IPS-18c (cell line): Measurements from ENCODE around the gene LAMB4.

ENCODE experiments used
- H3K4me3 ChIP-seq: 2 replicates; pipeline ENCODE4 v1.7.0; 2013; ENCODE audit warnings: low read depth, mild to moderate bottlenecking, low read length, moderate library complexity; ENCODE audit not compliant: insufficient read depth
- H3K9me3 ChIP-seq: one replicate; pipeline ENCODE4 v1.6.1; 2013; ENCODE audit warnings: mild to moderate bottlenecking, low read length, moderate library complexity; ENCODE audit not compliant: control insufficient read depth, insufficient read depth

LAMB4 gene

DNA sequence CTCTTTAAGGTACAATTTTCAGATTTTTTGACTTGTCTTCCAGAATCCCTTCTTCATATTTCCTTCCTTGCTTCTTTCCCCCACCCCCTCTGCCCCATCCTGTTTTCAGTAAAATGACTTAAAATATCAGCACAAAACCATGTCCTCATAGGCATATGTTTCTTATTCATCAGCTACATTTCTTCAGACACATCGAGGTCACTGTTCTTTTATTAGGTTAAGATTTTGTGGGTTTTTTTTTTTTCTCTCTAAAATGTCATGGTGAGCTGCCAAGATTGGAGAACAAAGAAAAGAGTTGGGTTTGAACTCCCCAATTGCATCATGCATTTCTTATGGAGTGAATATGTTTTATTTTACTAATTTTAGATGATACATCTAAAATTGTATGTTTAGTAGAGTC is 35.8 kb downstream of the LAMB4 start:
- Histone ChIP-seq H3K4me3 (no peak overlapping the region), H3K9me3 (no peaks in the 10 kb centered on the region)

DNA sequence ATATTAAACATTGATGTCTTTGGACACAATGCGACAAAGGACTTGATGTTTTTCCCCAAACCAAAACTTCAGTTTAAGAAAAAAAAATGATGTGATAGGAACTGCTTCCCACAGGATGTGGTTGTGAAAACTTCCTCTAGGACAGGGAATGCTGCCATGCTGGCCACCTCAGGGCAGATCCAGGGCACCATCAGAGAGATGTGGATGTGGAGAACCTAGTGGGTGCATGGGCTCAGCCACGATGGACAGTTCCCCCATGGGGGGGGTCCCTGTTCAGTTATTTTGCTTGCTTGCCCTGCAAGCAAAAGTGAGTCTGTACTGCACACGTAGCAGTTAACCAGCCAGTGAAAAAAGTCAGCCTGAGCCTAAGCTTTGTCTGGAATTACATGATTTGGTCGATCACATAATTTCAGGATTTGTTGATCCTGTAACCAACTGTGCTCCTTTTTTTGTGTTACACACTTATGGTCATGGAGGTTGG is 36.3 kb downstream of the LAMB4 start:
- Histone ChIP-seq H3K9me3 (no peaks in the 10 kb centered on the region), H3K4me3 (no peak overlapping the region)

DNA sequence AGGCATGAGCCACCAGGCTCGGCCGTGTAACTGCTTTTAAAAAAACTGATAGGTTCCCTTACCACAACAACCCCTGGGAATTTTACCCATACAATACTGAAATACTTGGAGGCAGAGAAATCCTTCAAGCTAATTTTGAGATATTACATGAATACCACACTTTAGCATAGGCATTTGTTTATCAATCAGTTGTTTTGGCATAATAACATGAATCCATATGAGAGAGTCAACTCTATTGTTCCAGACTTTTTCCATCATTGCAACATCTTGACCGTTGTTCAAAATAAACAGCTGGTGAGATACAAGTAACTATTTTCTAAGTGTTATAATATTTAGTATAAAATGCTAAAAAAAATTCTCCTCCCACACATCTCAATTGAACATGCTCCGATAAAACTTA is 36.8 kb downstream of the LAMB4 start:
- H3K9me3 ChIP-seq = no peaks in the 10 kb centered on the region

DNA sequence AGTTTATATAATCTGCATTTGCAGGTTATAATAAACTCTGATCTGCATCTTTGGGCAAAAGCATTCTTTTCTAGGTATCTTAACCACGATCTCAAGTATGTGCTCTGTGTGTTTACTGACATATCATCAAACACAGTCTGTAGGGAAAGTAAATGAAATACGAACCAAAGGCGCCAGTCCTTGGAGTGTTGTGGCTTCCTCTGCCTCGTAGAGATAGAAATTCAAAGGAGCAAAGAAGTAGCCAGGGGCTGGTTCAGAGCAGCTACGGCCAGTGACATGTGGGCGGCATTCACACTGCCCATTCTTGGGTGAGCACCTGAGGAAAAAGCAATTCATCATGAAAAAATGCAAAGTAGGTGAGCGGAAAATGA is 38.7 kb downstream of the LAMB4 start:
- no peaks in the 10 kb centered on the region for H3K9me3 ChIP-seq
- H3K4me3 ChIP-seq = no peak overlapping the region

More for the DNA sequence above, 36.8 kb downstream of the LAMB4 start:
- no peak overlapping the region for H3K4me3 ChIP-seq

DNA sequence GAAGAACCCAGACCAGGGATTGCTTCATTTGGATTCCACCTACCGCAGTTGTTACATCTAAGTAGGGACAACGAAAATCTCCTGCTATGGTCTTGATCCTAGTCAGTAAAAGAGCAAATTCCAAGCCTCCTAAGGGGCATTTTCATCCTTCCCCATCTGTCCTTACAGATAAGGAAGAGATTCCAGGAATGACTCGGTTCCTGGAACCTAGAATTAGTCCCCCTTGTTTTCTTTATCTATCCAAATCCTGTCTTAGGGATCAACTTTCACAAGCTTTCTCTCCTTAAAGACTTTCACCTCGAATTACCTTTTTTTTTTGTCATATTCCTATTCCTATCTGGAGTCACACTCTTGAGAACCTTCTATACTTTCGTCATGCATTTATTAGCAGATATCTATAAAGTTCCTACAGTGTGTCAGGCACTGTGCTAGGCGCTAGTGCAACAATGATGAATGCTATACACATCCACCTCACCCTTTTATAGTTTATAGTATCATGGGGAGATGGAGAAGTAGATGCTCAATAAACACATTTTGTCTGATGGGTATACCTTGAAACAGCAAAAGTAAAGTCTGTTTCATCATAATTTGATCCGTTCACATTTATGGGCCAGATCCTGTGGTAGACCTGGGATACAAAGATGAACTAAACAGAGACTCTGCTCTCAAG is 39.2 kb downstream of the LAMB4 start:
- Histone ChIP-seq H3K9me3 (no peaks in the 10 kb centered on the region), H3K4me3 (no peak overlapping the region)

DNA sequence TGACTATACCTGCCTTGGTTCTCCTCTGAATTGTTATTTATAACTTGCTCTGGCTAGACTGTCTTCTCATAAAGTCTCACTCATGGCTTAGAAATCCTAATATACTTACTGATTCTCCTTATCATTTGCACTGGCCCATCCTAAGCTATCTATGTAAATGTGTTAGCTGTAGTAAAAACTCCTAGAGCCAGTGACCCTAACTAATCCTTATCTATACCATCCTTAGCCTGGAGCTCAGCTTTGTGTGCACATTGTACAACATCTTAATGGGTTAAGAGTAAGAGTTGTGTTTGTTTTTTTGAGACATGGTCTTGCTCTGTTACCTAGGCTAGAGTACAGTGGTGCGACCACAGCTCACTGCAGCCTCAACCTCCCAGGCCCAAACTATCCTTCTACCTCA is 40.8 kb downstream of the LAMB4 start:
- H3K9me3 ChIP-seq = no peaks in the 10 kb centered on the region
- no peak overlapping the region for H3K4me3 ChIP-seq

DNA sequence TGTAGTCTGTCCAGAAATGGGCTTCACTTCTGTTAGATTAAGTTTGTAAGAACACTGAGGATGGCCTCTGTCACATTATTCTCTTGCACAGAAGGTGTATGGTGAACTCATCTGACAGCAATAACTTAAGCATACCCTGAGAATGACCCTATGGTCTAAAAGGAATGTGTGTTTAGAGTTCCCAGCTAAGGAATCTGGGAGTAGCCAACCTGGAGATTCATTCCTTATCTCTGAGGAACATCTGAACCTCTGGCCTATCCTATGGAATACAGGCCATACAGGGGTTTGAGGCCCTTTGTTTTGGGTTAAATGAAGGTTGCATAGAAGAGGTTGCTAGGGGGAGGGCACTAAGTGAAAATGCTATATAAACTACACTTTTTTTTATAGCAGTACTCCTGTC is 41.4 kb downstream of the LAMB4 start:
- Histone ChIP-seq H3K9me3 (no peaks in the 10 kb centered on the region), H3K4me3 (no peak overlapping the region)

DNA sequence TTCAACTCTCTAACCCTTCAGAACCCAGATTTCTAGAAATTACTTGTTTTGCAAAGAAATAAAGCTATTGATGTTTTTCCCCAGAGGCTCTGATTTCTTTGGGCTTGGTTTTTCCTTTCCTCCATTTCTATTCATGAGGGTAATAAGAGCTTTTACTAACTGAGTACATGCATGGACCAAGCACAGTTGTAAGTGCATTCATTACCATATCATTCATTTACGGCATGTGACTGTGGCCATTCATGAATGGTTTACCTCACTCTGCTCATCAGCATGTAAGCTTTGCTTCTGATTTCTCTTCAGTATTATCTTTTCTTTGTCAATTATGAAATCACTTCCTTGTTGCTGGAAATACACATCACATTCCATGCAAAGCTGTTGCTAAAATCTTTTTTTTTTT is 42.4 kb downstream of the LAMB4 start:
- Histone ChIP-seq H3K9me3 (no peaks in the 10 kb centered on the region), H3K4me3 (no peak overlapping the region)

DNA sequence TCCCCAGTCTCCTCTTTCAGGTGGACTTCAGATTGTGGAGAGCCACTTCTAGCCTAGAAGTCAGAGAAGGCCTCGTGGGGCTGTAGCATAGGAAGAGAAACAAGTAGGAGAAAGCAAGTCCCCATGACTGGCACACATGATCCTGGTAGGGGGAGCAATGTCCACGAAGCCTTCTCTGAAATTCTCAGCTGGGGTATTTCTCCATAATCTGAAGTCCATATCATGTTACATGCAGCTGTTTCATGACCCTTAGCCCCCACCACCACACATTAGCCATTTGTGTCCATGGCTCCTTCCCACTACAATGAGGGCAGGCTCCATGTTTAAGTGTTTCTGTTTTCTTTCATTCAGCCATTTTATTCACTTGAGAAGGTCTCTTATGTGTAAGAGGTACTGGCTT is 43.2 kb downstream of the LAMB4 start:
- Histone ChIP-seq H3K9me3 (no peaks in the 10 kb centered on the region), H3K4me3 (no peak overlapping the region)

DNA sequence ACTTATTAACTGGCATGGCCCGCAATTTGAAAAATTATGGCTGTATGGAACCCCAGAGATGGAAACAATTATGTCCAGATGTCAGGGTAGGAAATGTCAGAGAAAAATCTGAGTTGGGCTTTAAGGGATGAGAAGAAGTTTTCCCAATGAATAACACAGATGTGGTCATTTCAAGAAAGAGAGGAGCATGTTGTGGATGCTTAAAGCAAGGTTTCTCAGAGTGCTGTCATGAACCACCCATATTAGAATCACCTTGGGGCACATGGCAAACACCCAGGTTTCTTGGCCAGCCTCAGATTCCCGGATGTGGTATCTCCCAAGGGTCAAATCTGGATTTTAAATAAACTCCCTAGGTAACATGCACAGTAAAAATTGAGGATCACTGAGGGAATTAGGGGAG is 43.6 kb downstream of the LAMB4 start:
- H3K9me3 ChIP-seq = no peaks in the 10 kb centered on the region

DNA sequence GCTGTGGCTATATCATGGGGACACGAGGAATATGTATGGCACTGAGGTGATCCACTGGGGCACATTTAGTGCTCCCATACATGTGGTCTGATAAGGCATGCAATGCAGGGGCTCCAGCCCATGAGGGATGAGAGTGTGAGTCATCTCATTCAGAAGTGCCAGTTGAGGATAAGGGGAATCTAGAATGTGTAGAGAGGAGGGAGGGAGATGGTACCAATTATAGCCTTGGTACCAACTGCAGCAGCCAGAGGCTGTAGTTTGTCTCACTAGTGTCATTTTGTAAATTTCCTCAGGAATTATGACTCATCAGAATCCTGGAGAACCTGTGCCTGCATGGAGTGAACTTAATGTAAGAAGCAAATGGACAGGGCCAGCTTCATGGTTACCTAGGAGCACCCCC is 46.2 kb downstream of the LAMB4 start:
- Histone ChIP-seq H3K9me3 (no peaks in the 10 kb centered on the region), H3K4me3 (no peak overlapping the region)

More for the DNA sequence above, 43.6 kb downstream of the LAMB4 start:
- no peak overlapping the region for H3K4me3 ChIP-seq

DNA sequence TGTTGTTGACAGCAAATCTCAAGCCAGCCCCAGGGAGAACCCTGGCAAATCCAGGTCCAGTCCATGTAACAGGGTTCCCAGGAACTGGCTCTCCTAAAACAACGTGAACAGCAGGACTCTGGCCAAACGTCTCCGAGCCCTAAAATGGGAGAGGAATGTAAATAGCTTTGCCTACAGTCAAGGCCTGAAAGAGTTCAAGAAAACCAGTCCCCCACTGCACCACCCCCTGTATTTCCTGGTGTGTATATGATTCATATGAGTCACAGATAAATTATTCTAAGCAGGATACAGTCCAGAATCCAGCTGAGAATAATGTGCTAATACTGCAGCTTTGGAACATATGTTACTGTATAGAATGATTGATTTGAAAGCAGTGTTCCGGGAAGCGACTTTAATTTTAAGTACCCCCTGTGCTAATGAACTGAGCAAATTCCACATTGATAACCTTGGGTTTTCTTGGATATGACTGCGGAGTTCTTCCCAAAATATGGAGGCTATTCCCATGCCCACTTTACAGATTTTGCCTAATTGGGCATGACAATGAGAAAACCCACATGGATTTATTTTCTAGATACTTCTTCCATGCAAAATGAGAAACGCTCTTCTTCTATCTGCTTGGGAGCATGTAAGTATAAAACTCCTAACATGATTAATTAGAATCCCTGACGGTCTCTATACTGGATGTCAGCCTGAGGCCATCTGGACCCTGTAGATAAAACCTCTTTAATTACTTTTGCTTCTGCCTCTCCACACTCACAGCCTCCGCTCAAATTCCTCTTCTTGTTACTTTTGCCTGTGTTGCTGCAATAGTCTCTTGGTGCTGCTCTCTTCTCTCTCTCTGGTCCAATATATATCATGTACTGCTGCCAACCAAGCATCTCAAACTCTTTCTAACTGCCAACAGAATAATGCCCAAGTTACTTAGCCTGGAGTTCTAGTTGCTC is 50.2 kb downstream of the LAMB4 start:
- Histone ChIP-seq H3K4me3 (no peak overlapping the region), H3K9me3 (no peaks in the 10 kb centered on the region)

DNA sequence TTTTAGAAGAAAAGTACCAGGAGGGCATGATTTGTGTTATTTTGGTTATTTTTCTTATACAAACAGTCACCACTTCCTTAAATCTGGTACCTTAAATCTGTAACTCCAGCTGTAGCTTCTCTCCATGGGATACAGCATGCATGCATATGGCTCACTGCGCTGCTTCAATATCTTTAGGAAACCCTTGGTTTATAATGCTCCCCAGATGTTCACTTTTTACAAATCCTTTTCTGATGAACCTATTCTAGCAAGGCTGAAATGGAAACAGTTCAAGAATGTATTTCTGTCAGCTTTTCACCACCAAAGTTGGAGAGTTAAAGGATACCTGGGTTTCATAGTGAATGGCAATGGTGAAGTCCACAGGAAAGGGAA is 50.9 kb downstream of the LAMB4 start:
- Histone ChIP-seq H3K9me3 (no peaks in the 10 kb centered on the region), H3K4me3 (no peak overlapping the region)

DNA sequence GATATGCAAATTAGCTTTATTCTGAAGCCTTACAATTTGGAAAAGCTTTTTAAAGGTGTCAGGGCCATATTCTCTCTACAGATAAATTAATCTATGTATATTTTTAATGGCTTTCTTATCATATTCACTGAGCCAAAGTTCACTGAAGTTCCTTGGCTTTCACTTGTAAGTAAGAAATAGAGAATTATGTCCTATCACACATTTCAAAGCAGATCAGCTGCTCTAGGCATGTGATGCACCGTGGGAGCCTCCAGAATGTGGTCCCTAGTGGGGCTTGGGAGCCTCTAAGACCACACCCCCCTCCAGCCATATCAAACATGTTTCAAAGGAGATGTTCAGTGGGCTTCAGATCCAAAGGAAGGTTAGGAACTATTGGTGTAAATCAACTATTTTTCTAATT is 51.5 kb downstream of the LAMB4 start:
- no peak overlapping the region for H3K4me3 ChIP-seq
- no peaks in the 10 kb centered on the region for H3K9me3 ChIP-seq

DNA sequence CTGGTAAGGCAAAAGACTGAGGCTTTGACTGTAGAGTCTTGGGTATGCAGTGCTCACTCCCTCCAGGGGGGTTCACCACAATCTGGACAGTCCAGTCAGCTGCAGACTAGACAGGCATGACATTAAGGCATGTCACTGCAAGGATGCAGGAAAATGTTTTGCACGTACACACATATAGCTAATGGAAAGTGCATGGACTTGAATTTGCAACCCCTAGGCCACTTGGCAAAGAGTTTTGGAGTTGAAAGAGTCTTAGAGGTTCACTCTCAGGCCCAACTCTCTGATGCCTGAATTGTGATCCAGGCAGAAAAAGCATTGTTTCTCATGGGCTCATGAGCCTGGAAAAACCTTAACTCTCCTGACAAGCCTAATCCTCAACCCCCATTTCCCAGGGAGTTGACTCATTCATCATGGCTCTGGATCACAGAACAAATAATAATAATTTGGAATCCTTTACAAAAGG is 51.9 kb downstream of the LAMB4 start:
- no peak overlapping the region for H3K4me3 ChIP-seq
- H3K9me3 ChIP-seq = no peaks in the 10 kb centered on the region

DNA sequence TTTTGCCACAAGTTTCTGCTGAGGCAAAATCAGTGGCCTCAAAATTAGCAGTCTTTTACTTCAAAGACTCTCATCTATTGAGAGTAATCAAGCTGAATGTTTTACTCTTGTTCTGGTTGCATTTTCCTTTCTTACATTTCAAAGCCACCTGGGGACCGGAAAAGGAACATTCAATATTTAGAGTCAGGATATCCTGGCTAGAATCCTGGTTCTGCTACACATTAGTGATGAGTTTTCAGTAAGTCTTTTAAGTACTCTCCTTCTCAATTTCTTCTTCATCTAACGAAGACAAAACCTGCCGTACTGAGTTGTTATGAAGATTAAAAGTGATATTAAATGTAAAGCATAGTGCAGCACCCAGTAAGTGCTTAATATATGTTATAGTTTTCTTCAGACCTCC is 52.5 kb downstream of the LAMB4 start:
- H3K9me3 ChIP-seq = no peaks in the 10 kb centered on the region
- no peak overlapping the region for H3K4me3 ChIP-seq

DNA sequence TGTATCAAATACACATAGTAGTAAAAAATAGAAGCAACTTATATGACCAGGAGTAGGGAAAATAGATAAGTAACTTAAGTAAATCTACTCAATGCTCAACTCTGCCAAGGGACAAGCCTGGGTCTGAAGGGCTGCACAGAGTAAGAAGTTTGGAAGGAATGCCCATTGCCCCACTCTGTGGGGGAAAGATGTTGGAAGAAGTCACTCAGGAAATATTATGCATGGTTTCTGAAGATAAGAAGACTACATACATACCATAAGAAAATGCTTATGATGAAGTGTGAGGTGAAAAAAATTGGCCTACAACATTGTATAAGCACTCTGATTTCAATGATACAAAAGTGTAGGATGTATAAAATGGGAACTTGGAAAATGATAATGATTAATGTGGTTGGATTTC is 54.0 kb downstream of the LAMB4 start:
- H3K4me3 ChIP-seq = no peak overlapping the region
- no peaks in the 10 kb centered on the region for H3K9me3 ChIP-seq

DNA sequence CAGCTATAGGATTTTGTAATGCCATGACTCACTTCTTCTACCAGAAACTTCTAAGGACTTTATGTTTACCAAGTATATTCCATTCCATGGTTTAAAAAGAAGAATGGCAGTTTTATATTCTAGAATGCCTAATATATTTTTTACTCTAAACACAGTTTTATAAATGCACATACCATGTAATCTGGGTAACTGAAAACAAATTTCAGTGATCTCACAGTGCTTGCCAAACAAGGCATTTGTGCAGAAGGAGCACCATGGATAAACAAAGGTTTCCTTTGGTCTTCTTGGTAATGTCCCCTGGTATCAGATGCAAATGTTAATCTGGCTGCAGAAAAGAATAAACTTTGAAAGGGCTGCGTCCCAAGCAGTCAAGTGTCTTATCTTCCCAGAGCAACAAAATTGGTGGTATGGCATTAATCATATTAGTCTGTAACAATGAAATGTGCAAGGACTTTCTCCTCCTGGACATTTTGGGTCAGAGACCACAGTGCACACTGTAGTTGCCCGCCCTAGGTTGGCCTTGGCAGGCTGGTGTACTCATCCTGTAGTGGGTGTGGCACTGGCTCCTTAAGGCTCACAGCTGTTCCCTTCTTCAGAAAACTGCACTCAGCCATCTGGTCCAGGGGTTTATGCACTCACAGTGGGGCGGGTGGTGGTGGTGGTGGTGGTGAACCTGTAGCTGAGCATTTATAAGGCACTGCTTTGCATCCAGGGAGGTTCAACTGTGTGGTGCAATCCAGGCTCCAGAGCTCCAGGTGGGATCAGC is 56.7 kb downstream of the LAMB4 start:
- H3K4me3 ChIP-seq = no peak overlapping the region

More for the DNA sequence above, 56.7 kb downstream of the LAMB4 start:
- H3K9me3 ChIP-seq = no peaks in the 10 kb centered on the region
